ENCODE results near the gene SCN5A.

Gene SCN5A

GRCh38 chr3:38640661-38641452 is 8.6 kb downstream of the SCN5A start:
- H3K27me3 ChIP-seq: peaks cover 28% of the 10 kb centered on the region

GRCh38 chr3:38638354-38638753 is 11.1 kb downstream of the SCN5A start:
- Histone ChIP-seq H3K4me3 (ENCODE audit: low read depth in 1 of 2, low read length in 1 of 2) (no peak overlapping the region), H3K4me1 (ENCODE audit: control insufficient read depth in 1 of 2, insufficient read depth in 1 of 2, low read depth in 1 of 2, low read length in 1 of 2) (peaks cover 0 to 10% of the 10 kb centered on the region in 2 experiments), H3K27ac (no peak overlapping the region), H3K27me3 (peaks cover 18% of the 10 kb centered on the region), H3K36me3 (no peaks in the 10 kb centered on the region), H3K9me3 (no peaks in the 10 kb centered on the region)
- TF ChIP-seq CTCF (IDR thresholded peaks at IDR 0.05): no peak

More at GRCh38 chr3:38640661-38641452, 8.6 kb downstream of the SCN5A start:
- no peaks in the 10 kb centered on the region for H3K4me1 ChIP-seq (ENCODE audit: control insufficient read depth in 1 of 2, insufficient read depth in 1 of 2, low read depth in 1 of 2, low read length in 1 of 2)
- H3K27ac ChIP-seq: no peak overlapping the region
- no peak for TF ChIP-seq CTCF (IDR thresholded peaks at IDR 0.05)
- no peaks in the 10 kb centered on the region for H3K9me3 ChIP-seq
- H3K36me3 ChIP-seq: no peaks in the 10 kb centered on the region
- no peak overlapping the region for H3K4me3 ChIP-seq (ENCODE audit: low read depth in 1 of 2, low read length in 1 of 2)

- H3K36me3 ChIP-seq: no peaks in the 10 kb centered on the region
- peaks cover 0 to 12% of the 10 kb centered on the region in 2 experiments for H3K4me1 ChIP-seq (ENCODE audit: control insufficient read depth in 1 of 2, insufficient read depth in 1 of 2, low read depth in 1 of 2, low read length in 1 of 2)
- no peak for TF ChIP-seq CTCF (IDR thresholded peaks at IDR 0.05)
- H3K27ac ChIP-seq: no peak overlapping the region
- H3K27me3 ChIP-seq: peaks cover 18% of the 10 kb centered on the region
- no peaks in the 10 kb centered on the region for H3K9me3 ChIP-seq
- no peak overlapping the region for H3K4me3 ChIP-seq (ENCODE audit: low read depth in 1 of 2, low read length in 1 of 2)
Measured at GRCh38 chr3:38637906-38638305, 11.6 kb downstream of the SCN5A start.

GRCh38 chr3:38636881-38637280 is 12.6 kb downstream of the SCN5A start:
- Histone ChIP-seq H3K4me1 (ENCODE audit: control insufficient read depth in 1 of 2, insufficient read depth in 1 of 2, low read depth in 1 of 2, low read length in 1 of 2) (peaks cover 0 to 12% of the 10 kb centered on the region in 2 experiments), H3K27ac (no peak overlapping the region), H3K9me3 (no peaks in the 10 kb centered on the region), H3K27me3 (peaks cover 18% of the 10 kb centered on the region), H3K36me3 (no peaks in the 10 kb centered on the region), H3K4me3 (ENCODE audit: low read depth in 1 of 2, low read length in 1 of 2) (no peak overlapping the region)
- no peak for TF ChIP-seq CTCF (IDR thresholded peaks at IDR 0.05)

GRCh38 chr3:38636464-38636863 is 13.0 kb downstream of the SCN5A start:
- no peaks in the 10 kb centered on the region for H3K9me3 ChIP-seq
- H3K27me3 ChIP-seq: peaks cover 18% of the 10 kb centered on the region
- no peak for TF ChIP-seq CTCF (IDR thresholded peaks at IDR 0.05)
- H3K27ac ChIP-seq: no peak overlapping the region
- no peaks in the 10 kb centered on the region for H3K36me3 ChIP-seq
- H3K4me3 ChIP-seq (ENCODE audit: low read depth in 1 of 2, low read length in 1 of 2): no peak overlapping the region
- peaks cover 0 to 12% of the 10 kb centered on the region in 2 experiments for H3K4me1 ChIP-seq (ENCODE audit: control insufficient read depth in 1 of 2, insufficient read depth in 1 of 2, low read depth in 1 of 2, low read length in 1 of 2)

Data from neutrophil (primary cell).